ENCODE results near the gene FXR2. TPM values are rescaled to one million over a fixed set of nuclear protein-coding genes. Genes with fewer than 3 reads are reported as not detected.

The FXR2 gene
- total and polyA plus RNA-seq, 10 of the 15 experiments (the other 5 are each of a cell fraction or from before 2014, with no cell fraction given) = 1.6 to 33.3 (median 22.0) TPM

DNA sequence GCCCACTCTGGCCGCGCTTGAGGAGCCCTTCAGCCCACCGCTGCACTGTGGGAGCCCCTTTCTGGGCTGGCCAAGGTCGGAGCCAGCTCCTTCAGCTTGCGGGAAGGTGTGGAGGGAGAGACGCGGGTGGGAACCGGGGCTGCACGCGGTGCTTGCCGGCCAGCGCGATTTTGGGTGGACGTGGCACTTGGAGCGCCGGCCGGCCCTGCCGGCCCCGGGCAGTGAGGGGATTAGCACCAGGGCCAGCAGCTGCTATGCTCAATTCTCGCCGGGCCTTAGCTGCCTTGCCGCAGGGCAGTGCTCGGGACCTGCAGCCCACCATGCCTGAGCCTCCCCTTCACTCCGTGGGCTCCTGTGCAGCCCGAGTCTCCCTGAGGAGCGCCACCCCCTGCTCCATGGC lies 26.1 kb upstream of the FXR2 start:
- Histone ChIP-seq H3K79me2 (ENCODE audit: control insufficient read depth, insufficient read depth, low read length) (no peaks in the 10 kb centered on the region), H3K4me2 (ENCODE audit: control insufficient read depth, insufficient read depth) (no peak overlapping the region), H3K4me3 (no peak overlapping the region), H4K20me1 (ENCODE audit: control insufficient read depth, insufficient read depth) (no peaks in the 10 kb centered on the region), H3K27ac (ENCODE audit: control insufficient read depth, insufficient read depth) (no peak overlapping the region), H3K9ac (ENCODE audit: control insufficient read depth, insufficient read depth, low read length) (no peak overlapping the region), H2AFZ (ENCODE audit: control insufficient read depth, low read depth, low read length) (no peak overlapping the region), H3K36me3 (ENCODE audit: control insufficient read depth in 2 of 2, insufficient read depth in 2 of 2, low read length in 1 of 2) (no peaks in the 10 kb centered on the region), H3K9me3 (replicated peaks; ENCODE audit: control insufficient read depth, insufficient read depth, low read length) (no peaks in the 10 kb centered on the region), H3K27me3 (replicated peaks in 1 of 2; ENCODE audit: control insufficient read depth in 2 of 2, insufficient read depth in 2 of 2, low read length in 1 of 2) (no peaks in the 10 kb centered on the region), H3K4me1 (ENCODE audit: control insufficient read depth, insufficient read depth, low read length) (no peaks in the 10 kb centered on the region)
- in situ Hi-C loops (cut with MboI) = no loop called here
- ChIA-PET SMC1A (ENCODE audit: uncharacterized antibody, unreplicated experiment) (interaction anchor here (1.4 kb wide), 1 partner anchor 47 kb away, joined by 4 read pairs; the partner anchor contains the start of gene WRAP53), POLR2A (no interaction called here), RAD21 (ENCODE audit: unreplicated experiment) (no interaction called here), CTCF (interaction anchor here (2.0 kb wide), 1 partner anchor 9 kb away, joined by 8 read pairs; no protein-coding TSS in a partner anchor)
- no peak for DNase-seq (ENCODE audit: low read depth, low spot score)
- TF ChIP-seq SP1 (IDR thresholded peaks at IDR 0.05; ENCODE audit: low read depth, low read length) = no peak
- TF ChIP-seq EED (IDR thresholded peaks at IDR 0.05; ENCODE audit: low read depth) = no peak
- no peak for TF ChIP-seq ESRRA (IDR thresholded peaks at IDR 0.05; ENCODE audit: low read length)
- no peak for TF ChIP-seq POLR2AphosphoS5 (IDR thresholded peaks at IDR 0.05; ENCODE audit: low read length)
- TF ChIP-seq, protein P1, sequence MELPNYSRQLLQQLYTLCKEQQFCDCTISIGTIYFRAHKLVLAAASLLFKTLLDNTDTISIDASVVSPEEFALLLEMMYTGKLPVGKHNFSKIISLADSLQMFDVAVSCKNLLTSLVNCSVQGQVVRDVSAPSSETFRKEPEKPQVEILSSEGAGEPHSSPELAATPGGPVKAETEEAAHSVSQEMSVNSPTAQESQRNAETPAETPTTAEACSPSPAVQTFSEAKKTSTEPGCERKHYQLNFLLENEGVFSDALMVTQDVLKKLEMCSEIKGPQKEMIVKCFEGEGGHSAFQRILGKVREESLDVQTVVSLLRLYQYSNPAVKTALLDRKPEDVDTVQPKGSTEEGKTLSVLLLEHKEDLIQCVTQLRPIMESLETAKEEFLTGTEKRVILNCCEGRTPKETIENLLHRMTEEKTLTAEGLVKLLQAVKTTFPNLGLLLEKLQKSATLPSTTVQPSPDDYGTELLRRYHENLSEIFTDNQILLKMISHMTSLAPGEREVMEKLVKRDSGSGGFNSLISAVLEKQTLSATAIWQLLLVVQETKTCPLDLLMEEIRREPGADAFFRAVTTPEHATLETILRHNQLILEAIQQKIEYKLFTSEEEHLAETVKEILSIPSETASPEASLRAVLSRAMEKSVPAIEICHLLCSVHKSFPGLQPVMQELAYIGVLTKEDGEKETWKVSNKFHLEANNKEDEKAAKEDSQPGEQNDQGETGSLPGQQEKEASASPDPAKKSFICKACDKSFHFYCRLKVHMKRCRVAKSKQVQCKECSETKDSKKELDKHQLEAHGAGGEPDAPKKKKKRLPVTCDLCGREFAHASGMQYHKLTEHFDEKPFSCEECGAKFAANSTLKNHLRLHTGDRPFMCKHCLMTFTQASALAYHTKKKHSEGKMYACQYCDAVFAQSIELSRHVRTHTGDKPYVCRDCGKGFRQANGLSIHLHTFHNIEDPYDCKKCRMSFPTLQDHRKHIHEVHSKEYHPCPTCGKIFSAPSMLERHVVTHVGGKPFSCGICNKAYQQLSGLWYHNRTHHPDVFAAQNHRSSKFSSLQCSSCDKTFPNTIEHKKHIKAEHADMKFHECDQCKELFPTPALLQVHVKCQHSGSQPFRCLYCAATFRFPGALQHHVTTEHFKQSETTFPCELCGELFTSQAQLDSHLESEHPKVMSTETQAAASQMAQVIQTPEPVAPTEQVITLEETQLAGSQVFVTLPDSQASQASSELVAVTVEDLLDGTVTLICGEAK (IDR thresholded peaks at IDR 0.05; ENCODE audit: borderline replicate concordance) = no peak
- FAIRE-seq = no peak
- intact Hi-C loops (cut with micrococcal nuclease; ENCODE audit: unreplicated experiment) = no loop called here
- ATAC-seq = no peak
- WGBS (ENCODE audit: insufficient coverage, insufficient replicate concordance, low lambda C conversion rate, missing lambda C conversion rate) = 72% methylated on average over 16 of the region's 26 CpGs
- BruUV-seq (replicated peaks) = no TSS peak
